HG02798 (cell line): ENCODE data around the gene FLRT2.

Experiments
- ATAC-seq: cut with Tn5 transposase; IDR thresholded peaks from one replicate; pipeline ENCODE4 v1.9.1; 2021; ENCODE audit warnings: mild to moderate bottlenecking; ENCODE audit not compliant: unreplicated experiment, poor library complexity

The FLRT2 gene

GRCh38 chr14:85528897-85529631, 880 bp upstream of the FLRT2 start:
- no peak for ATAC-seq

DNA sequence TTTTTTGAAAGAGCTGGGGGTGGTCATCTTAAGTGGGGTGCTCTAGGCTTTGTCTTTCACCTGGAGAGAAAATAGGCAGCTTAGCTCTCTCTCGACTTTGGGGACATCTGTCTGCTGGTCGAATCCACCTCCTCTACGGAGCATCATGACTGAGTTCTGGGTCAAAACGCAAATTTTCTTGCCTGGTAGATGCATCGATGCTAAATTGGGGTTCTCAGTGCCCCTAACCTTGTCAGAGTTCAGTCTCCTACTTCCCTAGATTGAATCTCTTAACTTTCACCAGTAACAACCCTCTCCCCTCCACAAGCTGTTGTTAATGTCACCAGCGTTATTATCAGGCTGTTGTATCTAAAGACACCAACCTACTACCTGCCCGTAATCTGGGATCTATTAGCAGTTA, 682 bp downstream of the FLRT2 start:
- ATAC-seq = no peak

- no peak for ATAC-seq
These were observed 1.2 kb downstream of the FLRT2 start for GRCh38 chr14:85531141-85531586.

- ATAC-seq = no peak
These were observed 1.8 kb downstream of the FLRT2 start for GRCh38 chr14:85531587-85532373.

- ATAC-seq = no peak
These were observed 2.6 kb downstream of the FLRT2 start for GRCh38 chr14:85532374-85533022.

DNA sequence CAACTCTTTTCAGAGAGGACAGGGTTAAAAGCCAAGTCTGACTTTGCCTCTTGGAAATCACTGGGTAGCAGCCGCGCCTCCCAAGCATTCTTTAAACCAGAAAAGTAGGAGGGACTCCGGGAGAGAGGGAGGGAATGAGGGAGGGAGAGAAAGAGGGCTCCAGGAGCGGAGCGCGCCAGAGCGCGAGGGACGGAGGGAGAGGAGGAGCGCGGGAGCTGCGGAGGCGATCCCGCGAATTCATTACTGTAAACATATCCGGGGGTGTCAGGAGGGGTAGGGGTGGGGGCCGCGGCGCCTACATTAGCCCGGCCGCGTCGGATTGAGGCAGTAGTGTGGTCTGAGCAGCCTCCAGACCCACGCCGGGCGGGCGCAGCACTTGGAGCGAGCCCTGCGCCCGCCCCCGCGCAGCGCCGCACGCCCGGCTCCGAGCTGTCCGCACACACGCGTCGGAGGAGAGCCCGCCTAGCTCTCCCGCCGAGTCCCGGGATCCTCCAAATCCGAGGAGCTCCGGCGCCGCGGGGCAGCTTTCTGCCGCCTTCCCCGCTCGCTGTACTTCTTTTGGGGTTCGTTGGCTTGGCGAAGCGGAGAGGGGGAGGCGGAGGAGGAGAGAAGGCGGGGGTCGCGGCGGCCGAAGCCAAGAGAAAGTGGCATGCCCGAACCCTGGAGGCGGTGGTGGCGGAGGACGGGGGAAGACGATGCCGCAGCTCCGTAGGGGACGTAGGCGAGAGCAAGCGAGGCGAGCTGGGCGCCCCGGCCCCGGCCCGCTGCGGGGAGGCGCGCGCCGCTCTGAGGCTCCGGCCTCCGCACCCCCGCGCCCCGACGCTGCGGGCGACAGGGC, 3.3 kb downstream of the FLRT2 start:
- no peak for ATAC-seq

GRCh38 chr14:85533861-85534291, 3.9 kb downstream of the FLRT2 start:
- ATAC-seq = no peak

DNA sequence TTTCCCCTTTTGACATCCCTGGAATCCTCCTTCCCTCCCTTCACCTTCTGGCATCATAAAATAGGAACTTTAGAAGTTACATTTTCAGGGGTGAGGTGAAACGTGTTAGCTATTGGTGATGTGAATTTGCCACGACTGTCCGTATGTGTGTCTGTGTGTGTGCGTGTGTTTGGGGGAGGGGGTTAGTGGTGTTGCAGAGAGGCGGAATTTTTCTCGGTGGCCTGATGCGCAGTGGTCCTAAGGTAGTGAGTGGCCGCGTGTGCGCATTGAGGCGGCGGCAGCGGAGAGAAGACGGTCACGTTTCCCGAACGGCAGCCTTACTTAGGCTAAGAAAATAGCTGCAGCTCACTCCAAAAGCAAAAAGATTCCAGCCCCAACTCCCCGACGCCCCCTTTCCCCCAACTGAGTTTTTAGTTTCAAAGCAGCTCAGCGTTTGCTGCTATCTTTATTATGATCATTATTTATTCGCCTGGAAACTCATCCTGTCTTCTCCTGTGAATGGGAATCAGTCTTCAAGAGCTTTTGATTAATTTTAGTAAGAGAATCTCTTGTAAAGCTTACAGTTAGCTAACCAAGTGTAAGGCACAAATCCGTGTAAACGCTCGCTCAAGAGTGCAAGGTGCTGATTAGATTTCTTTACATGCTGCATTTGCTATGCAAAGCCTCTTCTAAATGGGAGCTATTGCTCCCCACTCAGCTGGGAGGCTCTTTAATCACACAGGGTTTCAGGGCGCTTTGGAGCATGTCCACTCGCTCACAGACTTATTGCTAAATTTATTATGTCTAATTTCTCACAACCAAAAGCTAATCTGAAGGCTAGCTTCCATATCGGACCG, 4.7 kb downstream of the FLRT2 start:
- ATAC-seq = no peak

DNA sequence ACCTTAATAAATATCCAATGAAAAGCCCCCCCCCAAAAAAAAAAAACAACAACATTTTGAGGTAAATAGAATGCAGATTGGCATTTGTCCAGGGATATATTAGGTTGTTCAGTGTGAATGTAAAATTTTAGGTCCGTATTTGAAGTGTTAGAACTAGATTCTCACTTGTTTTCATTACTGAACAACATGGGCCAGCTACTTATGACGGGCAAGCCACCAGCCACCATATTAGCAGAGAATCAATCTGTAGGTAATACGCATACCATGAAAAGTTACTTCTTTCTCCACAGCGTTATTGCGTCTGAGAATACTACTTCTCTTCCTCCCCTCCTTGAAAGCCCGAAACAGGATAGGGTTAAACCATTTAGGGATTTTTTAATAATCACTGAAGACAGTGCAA, 5.4 kb downstream of the FLRT2 start:
- ATAC-seq = no peak

DNA sequence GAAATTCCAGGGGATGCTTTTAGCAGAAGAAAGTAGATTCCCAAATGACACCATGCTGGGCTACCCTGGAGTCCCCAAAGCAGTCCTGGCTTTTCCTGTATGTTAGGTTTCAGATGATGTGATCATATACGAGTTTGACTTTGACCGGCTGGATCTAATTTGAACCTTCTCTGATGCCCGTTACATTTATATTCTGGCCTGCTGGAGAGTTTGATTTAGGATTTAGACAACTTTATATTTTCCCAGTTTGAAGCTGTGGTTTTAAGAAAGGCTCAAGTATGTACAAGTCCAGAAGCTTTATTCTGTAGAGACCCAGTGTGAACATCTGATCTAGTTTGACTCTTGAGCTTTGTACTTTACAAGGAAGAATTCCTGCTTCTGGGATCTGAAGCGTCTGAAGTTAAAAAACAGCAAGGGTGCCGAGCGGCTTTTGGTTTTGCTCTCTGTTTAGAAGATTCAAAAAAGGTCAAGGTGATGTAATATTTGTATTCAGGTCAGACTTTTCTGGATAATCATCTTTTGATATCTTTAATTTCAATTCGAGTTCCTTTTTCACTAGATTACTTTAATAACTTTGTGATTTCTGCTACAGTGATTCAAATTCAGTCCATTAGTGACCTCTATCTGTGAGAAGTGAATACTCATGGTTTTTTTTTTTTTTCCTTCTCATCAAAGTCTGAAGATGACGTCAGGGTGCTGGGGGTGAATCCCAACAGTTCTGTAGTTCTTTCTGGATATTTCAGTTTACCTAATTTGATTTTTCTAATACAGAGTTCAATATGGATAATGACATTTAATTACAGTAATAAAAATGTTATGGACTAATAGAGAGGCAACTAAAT, 6.3 kb downstream of the FLRT2 start:
- ATAC-seq = no peak

GRCh38 chr14:85536833-85537190, 6.9 kb downstream of the FLRT2 start:
- no peak for ATAC-seq

- no peak for ATAC-seq
These were observed 7.6 kb downstream of the FLRT2 start for GRCh38 chr14:85537526-85537925.

- no peak for ATAC-seq
These were observed 8.7 kb downstream of the FLRT2 start for GRCh38 chr14:85538636-85539035.

- no peak for ATAC-seq
These were observed 9.6 kb downstream of the FLRT2 start for GRCh38 chr14:85539510-85539909.

- no peak for ATAC-seq
These were observed 12.7 kb downstream of the FLRT2 start for GRCh38 chr14:85542623-85543022.

DNA sequence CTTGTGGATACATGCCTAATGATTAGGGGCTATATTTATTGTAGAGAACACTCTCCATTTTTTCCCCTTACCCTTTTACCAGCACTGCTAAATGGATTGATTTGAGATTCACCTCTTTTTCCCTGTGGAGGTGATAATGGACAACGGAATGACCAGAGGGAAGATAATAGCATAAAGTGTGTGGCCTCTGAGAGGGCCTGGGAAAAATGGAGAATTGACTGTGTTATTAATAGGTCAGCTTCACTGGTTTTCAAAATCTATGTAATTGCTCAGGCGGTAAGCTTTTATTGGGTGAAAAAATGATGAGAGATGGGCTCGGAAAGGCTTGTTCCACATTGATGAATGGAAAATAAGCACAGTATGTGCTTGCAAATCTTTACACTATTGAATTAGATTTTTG, 15.8 kb downstream of the FLRT2 start:
- ATAC-seq = no peak

- no peak for ATAC-seq
These were observed 16.4 kb downstream of the FLRT2 start for GRCh38 chr14:85546390-85546789.

- no peak for ATAC-seq
These were observed 19.8 kb downstream of the FLRT2 start for GRCh38 chr14:85549697-85550096.

GRCh38 chr14:85554106-85554505, 24.2 kb downstream of the FLRT2 start:
- no peak for ATAC-seq
